ENCODE measurements around the gene RHOV. TPM values are rescaled to one million over a fixed set of nuclear protein-coding genes. Genes with fewer than 3 reads are reported as not detected.
A peak's percentile ranks its signal among the peaks of the same experiment; 100 is the strongest.

The RHOV gene
- total RNA-seq, 2 donors from 2014 or later: 14.9 to 18.6 TPM

GRCh38 chr15:40854161-40854560 is 19.9 kb downstream of the RHOV start:
- DNase-seq: no peak
- Histone ChIP-seq H3K36me3 (no peaks in the 10 kb centered on the region), H3K4me1 (peaks cover 14% of the 10 kb centered on the region)

GRCh38 chr15:40853241-40853890 is 20.7 kb downstream of the RHOV start:
- Histone ChIP-seq H3K4me3 (no peak overlapping the region), H3K36me3 (no peaks in the 10 kb centered on the region), H3K27ac (peak overlapping the region; percentile 32), H3K27me3 (no peaks in the 10 kb centered on the region), H3K9ac (ENCODE audit: low read depth in 2 of 2, low read length in 2 of 2) (peak overlapping the region in 1 of 2 donors; percentile 48), H3K4me1 (peaks cover 14% of the 10 kb centered on the region), H3K9me3 (no peaks in the 10 kb centered on the region)
- no peak for TF ChIP-seq CTCF (IDR thresholded peaks at IDR 0.05)
- intact Hi-C loops (cut with DNase I): no loop called here
- no peak for DNase-seq

More at GRCh38 chr15:40854161-40854560, 19.9 kb downstream of the RHOV start:
- intact Hi-C loops (cut with DNase I): no loop called here
- Histone ChIP-seq H3K9me3 (no peaks in the 10 kb centered on the region), H3K27ac (no peak overlapping the region), H3K4me3 (no peak overlapping the region), H3K9ac (ENCODE audit: low read depth in 2 of 2, low read length in 2 of 2) (no peak overlapping the region), H3K27me3 (no peaks in the 10 kb centered on the region)
- TF ChIP-seq CTCF (IDR thresholded peaks at IDR 0.05): no peak

- H3K9ac ChIP-seq (ENCODE audit: low read depth in 2 of 2, low read length in 2 of 2): peak overlapping the region in 1 of 2 donors; percentile 70
- intact Hi-C loops (cut with DNase I): no loop called here
- no peaks in the 10 kb centered on the region for H3K9me3 ChIP-seq
- peaks cover 14% of the 10 kb centered on the region for H3K4me1 ChIP-seq
- H3K36me3 ChIP-seq: no peaks in the 10 kb centered on the region
- H3K27me3 ChIP-seq: no peaks in the 10 kb centered on the region
- peak; percentile 83 for DNase-seq
- H3K4me3 ChIP-seq: no peak overlapping the region
- peak overlapping the region; percentile 74 for H3K27ac ChIP-seq
- TF ChIP-seq CTCF (IDR thresholded peaks at IDR 0.05): no peak
Observed at GRCh38 chr15:40852529-40852928, 21.5 kb downstream of the RHOV start.

GRCh38 chr15:40850576-40851112 is 23.4 kb downstream of the RHOV start:
- Histone ChIP-seq H3K4me1 (no peaks in the 10 kb centered on the region), H3K36me3 (no peaks in the 10 kb centered on the region), H3K27ac (no peak overlapping the region), H3K9me3 (no peaks in the 10 kb centered on the region), H3K9ac (ENCODE audit: low read depth in 2 of 2, low read length in 2 of 2) (peak overlapping the region in 1 of 2 donors; percentile 38), H3K27me3 (no peaks in the 10 kb centered on the region), H3K4me3 (no peak overlapping the region)
- intact Hi-C loops (cut with DNase I): no loop called here
- DNase-seq: no peak
- no peak for TF ChIP-seq CTCF (IDR thresholded peaks at IDR 0.05)

- TF ChIP-seq CTCF (IDR thresholded peaks at IDR 0.05): no peak
- intact Hi-C loops (cut with DNase I): no loop called here
- DNase-seq: peak; percentile 97
- H3K4me1 ChIP-seq: no peaks in the 10 kb centered on the region
- peak overlapping the region; percentile 52 to 94 for H3K9ac ChIP-seq (ENCODE audit: low read depth in 2 of 2, low read length in 2 of 2)
- H3K27me3 ChIP-seq: no peaks in the 10 kb centered on the region
- H3K27ac ChIP-seq: peak overlapping the region; percentile 96
- H3K9me3 ChIP-seq: no peaks in the 10 kb centered on the region
- H3K36me3 ChIP-seq: no peaks in the 10 kb centered on the region
- H3K4me3 ChIP-seq: peak overlapping the region; percentile 81
Observed at GRCh38 chr15:40847223-40847961, 26.6 kb downstream of the RHOV start.

All from colonic mucosa (tissue), 4 donors.